Dendritic cell treated with granulocyte-macrophage colony-stimulating factor and Interleukin-4, amounts not matched to agents 40 ng/mL and 50 ng/mL, for 4 days (primary cell): ENCODE measurements around the gene ZNF366.
"Not testable (repeated sequence)": the region's sequence is repeated elsewhere in the genome, so short reads cannot be mapped to it uniquely, and the experiment has no call there.

Experiments
- H3K27ac Mint-ChIP-seq: one replicate; pipeline ENCODE4 v1.8.0; 2022; ENCODE audit warnings: mild to moderate bottlenecking, mixed read lengths
- H3K27me3 Mint-ChIP-seq: one replicate; pipeline ENCODE4 v1.8.0; 2022; ENCODE audit warnings: mild to moderate bottlenecking, mixed read lengths
- H3K36me3 Mint-ChIP-seq: one replicate; pipeline ENCODE4 v1.8.0; 2022; ENCODE audit warnings: low read depth, mixed read lengths
- H3K4me1 Mint-ChIP-seq: one replicate; pipeline ENCODE4 v1.8.0; 2022; ENCODE audit warnings: low read depth, mixed read lengths
- H3K4me3 Mint-ChIP-seq: one replicate; pipeline ENCODE4 v1.8.0; 2022; ENCODE audit warnings: mild to moderate bottlenecking, moderate library complexity, mixed read lengths
- H3K9me3 Mint-ChIP-seq: one replicate; pipeline ENCODE4 v1.8.0; 2022; ENCODE audit warnings: mixed read lengths
- intact Hi-C: fragments of 100-400 bp; cut with micrococcal nuclease; formaldehyde crosslinking; loops from one replicate; pipeline ENCODE4 v1.15.0; 2022

ZNF366 gene

DNA sequence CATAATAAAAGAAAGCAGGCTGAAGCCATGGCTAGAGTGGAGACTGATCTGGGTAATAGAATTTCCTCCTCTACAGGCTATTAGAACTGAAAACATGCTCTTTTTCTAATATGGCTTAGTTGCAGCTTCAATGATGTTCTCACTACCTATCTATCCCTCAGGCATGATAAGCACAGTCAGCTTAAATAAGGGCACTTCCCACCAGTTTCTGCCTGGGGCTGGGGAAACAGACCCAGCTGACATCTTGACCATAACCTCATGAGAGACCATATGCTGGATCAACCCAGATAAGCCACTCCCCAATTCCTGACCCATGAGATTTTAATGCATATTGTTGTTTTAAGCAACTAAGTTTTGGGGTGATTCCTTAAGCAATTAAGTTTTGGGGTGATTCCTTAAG, 81.2 kb downstream of the ZNF366 start:
- intact Hi-C loops: no loop called here
- Mint-ChIP-seq H3K4me1 (no peaks in the 10 kb centered on the region), H3K9me3 (no peaks in the 10 kb centered on the region), H3K4me3 (no peak overlapping the region), H3K27me3 (no peaks in the 10 kb centered on the region), H3K36me3 (no peaks in the 10 kb centered on the region), H3K27ac (no peak overlapping the region)

GRCh38 chr5:72418271-72418670, 88.9 kb downstream of the ZNF366 start:
- H3K4me1 Mint-ChIP-seq: no peaks in the 10 kb centered on the region
- no peak overlapping the region for H3K4me3 Mint-ChIP-seq
- no peaks in the 10 kb centered on the region for H3K27me3 Mint-ChIP-seq
- H3K36me3 Mint-ChIP-seq: no peaks in the 10 kb centered on the region
- intact Hi-C loops: no loop called here
- H3K27ac Mint-ChIP-seq: no peak overlapping the region
- peaks cover 12% of the 10 kb centered on the region for H3K9me3 Mint-ChIP-seq

- Mint-ChIP-seq H3K27me3 (no peaks in the 10 kb centered on the region), H3K27ac (peak overlapping the region; percentile 13), H3K4me1 (no peaks in the 10 kb centered on the region), H3K4me3 (no peak overlapping the region), H3K9me3 (peaks cover 12% of the 10 kb centered on the region), H3K36me3 (no peaks in the 10 kb centered on the region)
- intact Hi-C loops: no loop called here
Measured at GRCh38 chr5:72417333-72418062, 89.7 kb downstream of the ZNF366 start.

DNA sequence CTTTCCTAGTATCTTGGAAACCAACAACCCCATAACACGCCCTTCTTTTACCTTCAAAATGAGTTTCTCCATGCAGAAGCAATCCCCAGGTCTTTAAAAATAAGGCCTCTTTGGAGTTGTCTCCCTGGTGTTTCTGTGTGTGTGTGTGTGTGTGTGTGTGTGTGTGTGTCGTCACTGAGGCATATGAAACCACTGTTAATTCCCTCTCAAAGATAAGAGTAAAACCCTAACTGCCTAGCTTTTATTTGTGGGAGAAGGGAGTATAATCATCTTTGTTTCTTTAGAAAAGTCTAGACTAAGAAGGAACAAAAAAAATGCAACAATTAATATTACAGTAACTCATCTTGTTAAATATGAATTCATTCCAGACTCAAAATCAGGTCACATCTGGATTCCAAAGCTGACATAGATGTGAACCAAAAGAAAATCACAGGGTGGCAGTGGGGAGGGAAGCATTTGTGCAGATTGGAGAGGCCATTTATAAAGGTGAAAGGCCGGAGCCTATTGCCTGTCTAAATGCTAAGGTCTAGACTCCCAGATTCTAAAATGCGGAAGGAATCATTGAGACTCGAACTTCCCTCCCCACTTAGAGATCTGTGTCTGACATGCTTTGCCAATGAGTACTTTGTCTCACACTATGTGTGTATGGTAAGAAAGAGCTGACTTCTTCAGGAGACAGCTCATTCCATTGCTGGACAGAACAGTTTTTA, 91.4 kb downstream of the ZNF366 start:
- Mint-ChIP-seq H3K36me3 (no peaks in the 10 kb centered on the region), H3K27me3 (no peaks in the 10 kb centered on the region), H3K4me3 (no peak overlapping the region), H3K27ac (no peak overlapping the region), H3K4me1 (no peaks in the 10 kb centered on the region), H3K9me3 (peaks cover 12% of the 10 kb centered on the region)
- intact Hi-C loops: no loop called here

DNA sequence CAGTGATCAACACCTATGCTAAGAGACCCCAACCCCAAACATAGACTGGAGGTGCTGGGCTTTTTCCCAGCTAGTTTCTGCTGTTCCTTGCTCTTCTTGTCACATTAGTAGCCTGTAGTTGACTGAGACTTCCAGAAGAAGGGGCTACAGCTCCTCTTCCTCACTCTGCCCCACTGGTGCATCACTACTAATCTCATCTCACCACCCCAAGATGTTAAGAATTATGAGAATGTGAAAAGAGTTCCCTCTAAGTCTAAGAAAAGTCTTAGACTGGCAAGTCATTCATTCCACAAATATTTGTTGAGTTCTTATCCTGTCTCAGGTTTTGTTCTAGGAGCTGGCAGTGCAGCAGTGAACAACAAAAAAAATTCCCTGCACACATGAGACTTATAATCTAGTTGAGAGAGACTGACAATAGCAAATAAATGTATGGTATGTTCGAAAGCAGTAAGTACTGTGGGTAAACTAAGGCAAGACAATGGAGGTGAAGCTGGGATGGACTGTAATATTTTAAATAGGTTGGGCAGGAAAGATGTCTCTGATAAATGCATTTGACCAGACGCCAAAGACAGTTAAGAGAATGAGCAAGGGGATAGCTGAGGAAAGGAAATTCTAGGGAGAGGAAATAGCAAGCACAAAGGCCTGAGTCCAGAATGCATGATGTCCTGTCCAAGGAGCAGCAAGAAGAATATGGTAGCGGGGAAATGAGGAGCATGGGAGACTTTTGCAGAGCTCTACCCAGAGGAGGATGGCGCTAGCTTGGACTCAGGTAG, 94.7 kb downstream of the ZNF366 start:
- no peak overlapping the region for H3K27ac Mint-ChIP-seq
- H3K4me1 Mint-ChIP-seq: peaks cover 13% of the 10 kb centered on the region
- H3K4me3 Mint-ChIP-seq: no peak overlapping the region
- intact Hi-C loops: no loop called here
- no peaks in the 10 kb centered on the region for H3K36me3 Mint-ChIP-seq
- peaks cover 5% of the 10 kb centered on the region for H3K9me3 Mint-ChIP-seq
- H3K27me3 Mint-ChIP-seq: no peaks in the 10 kb centered on the region

GRCh38 chr5:72410688-72411295, 96.4 kb downstream of the ZNF366 start:
- Mint-ChIP-seq H3K4me3 (no peak overlapping the region), H3K4me1 (peaks cover 17% of the 10 kb centered on the region), H3K36me3 (no peaks in the 10 kb centered on the region), H3K27me3 (no peaks in the 10 kb centered on the region), H3K9me3 (no peaks in the 10 kb centered on the region), H3K27ac (no peak overlapping the region)
- intact Hi-C loops: no loop called here

- Mint-ChIP-seq H3K4me3 (no peak overlapping the region), H3K36me3 (peaks cover 11% of the 10 kb centered on the region), H3K27me3 (no peaks in the 10 kb centered on the region), H3K4me1 (peaks cover 17% of the 10 kb centered on the region), H3K27ac (no peak overlapping the region), H3K9me3 (peaks cover 16% of the 10 kb centered on the region)
- intact Hi-C loops: loop anchor here (5.0 kb wide), 1 partner anchor 41 kb away; no protein-coding TSS in a partner anchor
Measured at GRCh38 chr5:72408603-72409002, 98.6 kb downstream of the ZNF366 start.

DNA sequence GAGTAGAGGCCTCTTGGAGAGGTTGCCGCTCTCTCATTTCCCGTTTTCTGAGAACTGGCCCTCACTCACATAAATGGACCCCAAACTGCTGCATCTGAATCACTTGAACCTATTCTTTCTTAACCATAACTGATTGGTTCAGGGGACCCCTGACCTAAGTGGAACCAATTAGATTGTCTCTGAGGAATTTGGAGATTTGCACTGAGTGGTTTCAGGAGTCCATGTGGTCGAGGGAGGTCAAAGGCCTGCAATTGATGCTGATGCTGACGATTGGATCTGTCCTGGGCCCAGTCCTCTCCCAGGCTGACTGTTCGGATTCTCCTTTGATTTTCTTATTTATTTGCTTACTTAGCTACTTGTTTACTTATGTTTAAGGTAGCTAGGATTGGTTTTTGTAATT, 99.1 kb downstream of the ZNF366 start:
- H3K4me1 Mint-ChIP-seq: peaks cover 17% of the 10 kb centered on the region

GRCh38 chr5:72407541-72407940, 99.7 kb downstream of the ZNF366 start:
- H3K27ac Mint-ChIP-seq: no peak overlapping the region
- H3K9me3 Mint-ChIP-seq: peaks cover 16% of the 10 kb centered on the region
- no peak overlapping the region for H3K4me3 Mint-ChIP-seq
- peaks cover 17% of the 10 kb centered on the region for H3K4me1 Mint-ChIP-seq
- intact Hi-C loops: loop anchor here (5.0 kb wide), 1 partner anchor 40 kb away; no protein-coding TSS in a partner anchor
- no peaks in the 10 kb centered on the region for H3K27me3 Mint-ChIP-seq
- peaks cover 11% of the 10 kb centered on the region for H3K36me3 Mint-ChIP-seq

More for the DNA sequence above, 99.1 kb downstream of the ZNF366 start:
- Mint-ChIP-seq H3K4me3 (no peak overlapping the region), H3K27ac (no peak overlapping the region), H3K36me3 (peaks cover 11% of the 10 kb centered on the region), H3K9me3 (peaks cover 16% of the 10 kb centered on the region), H3K27me3 (no peaks in the 10 kb centered on the region)
- intact Hi-C loops: loop anchor here (5.0 kb wide), 1 partner anchor 41 kb away; no protein-coding TSS in a partner anchor

DNA sequence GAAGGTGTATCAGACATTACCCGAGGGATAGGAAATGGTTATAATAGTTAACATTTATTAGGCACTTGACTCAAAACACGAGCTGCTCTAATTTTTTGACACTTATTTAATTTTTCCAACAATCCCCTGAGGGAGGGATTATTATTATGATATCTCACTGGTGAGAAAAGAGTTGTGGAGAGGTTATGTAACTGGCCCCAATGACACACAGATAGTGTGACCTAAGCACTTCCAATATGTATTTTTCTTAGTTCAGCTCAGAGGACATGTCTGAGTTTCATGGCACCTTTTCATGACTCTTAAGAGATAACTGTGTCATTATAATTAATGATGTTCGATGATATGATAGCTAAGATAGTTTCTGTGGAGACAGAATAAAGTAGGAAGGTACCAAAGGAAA, 100.1 kb downstream of the ZNF366 start:
- Mint-ChIP-seq H3K36me3 (peaks cover 11% of the 10 kb centered on the region), H3K4me1 (peaks cover 17% of the 10 kb centered on the region), H3K9me3 (peaks cover 20% of the 10 kb centered on the region), H3K4me3 (no peak overlapping the region), H3K27ac (no peak overlapping the region), H3K27me3 (no peaks in the 10 kb centered on the region)
- intact Hi-C loops: loop anchor here (5.0 kb wide), 1 partner anchor 40 kb away; no protein-coding TSS in a partner anchor

GRCh38 chr5:72404771-72405170, 102.4 kb downstream of the ZNF366 start:
- peaks cover 23% of the 10 kb centered on the region for H3K4me1 Mint-ChIP-seq
- not testable (repeated sequence) for H3K27ac Mint-ChIP-seq, H3K27me3 Mint-ChIP-seq, H3K4me3 Mint-ChIP-seq
- intact Hi-C loops: loop anchor here (5.0 kb wide), 1 partner anchor 37 kb away; no protein-coding TSS in a partner anchor
- peaks cover 29% of the 10 kb centered on the region for H3K36me3 Mint-ChIP-seq
- H3K9me3 Mint-ChIP-seq: peaks cover 40% of the 10 kb centered on the region

GRCh38 chr5:72402959-72403628, 104.1 kb downstream of the ZNF366 start:
- Mint-ChIP-seq H3K27ac (no peak overlapping the region), H3K27me3 (no peaks in the 10 kb centered on the region), H3K36me3 (peaks cover 29% of the 10 kb centered on the region), H3K4me3 (no peak overlapping the region), H3K9me3 (peaks cover 40% of the 10 kb centered on the region), H3K4me1 (peaks cover 33% of the 10 kb centered on the region)
- intact Hi-C loops: no loop called here

DNA sequence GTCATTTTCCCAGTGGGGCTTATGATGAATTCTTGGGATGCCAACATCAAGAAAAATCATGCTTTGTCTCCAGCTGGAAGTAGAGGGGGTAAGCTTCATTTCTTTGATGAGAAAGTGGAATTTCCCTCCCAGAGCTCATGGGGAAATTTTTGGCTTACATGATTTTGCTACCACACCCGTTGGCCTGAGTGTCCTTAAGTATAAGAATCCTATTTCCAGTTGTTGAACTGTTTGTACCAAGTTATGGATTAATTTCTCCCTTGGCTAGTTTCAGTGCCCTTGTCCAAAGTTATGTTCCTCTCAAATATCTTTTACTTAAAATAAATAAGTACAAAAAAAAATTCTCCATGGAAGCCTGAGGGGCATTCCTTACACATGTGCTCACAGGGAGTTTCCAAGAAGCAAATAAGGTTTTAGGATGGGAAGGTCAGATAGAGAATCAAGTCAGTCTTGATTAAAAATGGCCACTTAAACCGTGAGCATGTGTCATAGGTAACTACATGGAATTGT, 104.8 kb downstream of the ZNF366 start:
- intact Hi-C loops: no loop called here
- peaks cover 29% of the 10 kb centered on the region for H3K36me3 Mint-ChIP-seq

More for the DNA sequence above, 104.8 kb downstream of the ZNF366 start:
- H3K9me3 Mint-ChIP-seq: peaks cover 40% of the 10 kb centered on the region
- peaks cover 33% of the 10 kb centered on the region for H3K4me1 Mint-ChIP-seq
- H3K27ac Mint-ChIP-seq: no peak overlapping the region
- no peak overlapping the region for H3K4me3 Mint-ChIP-seq
- H3K27me3 Mint-ChIP-seq: no peaks in the 10 kb centered on the region
